Neuron (in vitro differentiated cells): ENCODE data around the gene DMBX1.

Experiments used
- H2AFZ ChIP-seq: one replicate; pipeline ENCODE4 v1.6.1; 2013; ENCODE audit warnings: low read depth, mild to moderate bottlenecking, inconsistent platforms, low read length, moderate library complexity
- H3K27me3 ChIP-seq: one replicate; pipeline ENCODE4 v1.6.1; 2013; ENCODE audit warnings: low read length; ENCODE audit not compliant: insufficient read depth
- H3K36me3 ChIP-seq: one replicate; pipeline ENCODE4 v1.6.1; 2013; ENCODE audit warnings: low read length; ENCODE audit not compliant: insufficient read depth
- H3K4me1 ChIP-seq: one replicate; pipeline ENCODE4 v1.6.1; 2013; ENCODE audit warnings: low read length; ENCODE audit not compliant: insufficient read depth
- H3K4me3 ChIP-seq: 2 replicates; pipeline ENCODE4 v1.5.1; 2013; ENCODE audit warnings: mild to moderate bottlenecking, low read length, moderate library complexity
- H3K9me3 ChIP-seq: one replicate; pipeline ENCODE4 v1.6.1; 2013; ENCODE audit warnings: low read length

DMBX1 gene

DNA sequence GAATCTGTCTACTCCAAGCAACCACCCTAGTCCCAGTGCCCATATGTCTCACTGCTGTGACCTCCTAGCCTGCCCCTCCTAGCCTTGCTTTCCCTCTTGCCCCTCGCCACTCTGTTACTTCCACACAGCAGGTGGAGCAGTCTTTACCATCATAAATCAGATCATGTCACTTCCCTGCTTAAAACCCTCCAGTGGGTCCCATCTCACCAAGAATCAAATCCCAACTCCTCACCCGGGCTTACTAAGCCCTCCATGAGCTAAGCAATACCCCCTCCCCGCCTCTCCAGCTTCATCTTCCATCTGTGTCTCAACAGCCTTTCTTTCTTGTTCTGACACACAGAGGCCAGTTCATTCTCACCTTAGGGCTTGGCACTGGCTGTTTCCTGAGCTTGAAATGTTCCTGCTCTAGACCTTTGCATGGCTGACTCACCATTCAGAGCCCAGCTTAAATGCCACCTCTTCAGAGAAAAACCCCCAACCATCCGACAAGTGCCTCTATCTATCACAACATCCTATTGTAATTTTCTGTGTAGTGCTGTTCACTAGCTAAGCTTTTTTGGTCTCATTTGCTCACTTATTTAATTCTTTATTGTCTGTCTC, 39.5 kb downstream of the DMBX1 start:
- Histone ChIP-seq H3K27me3 (peaks cover 84% of the 10 kb centered on the region), H2AFZ (no peak overlapping the region), H3K9me3 (no peaks in the 10 kb centered on the region), H3K4me3 (no peak overlapping the region), H3K36me3 (no peaks in the 10 kb centered on the region), H3K4me1 (no peaks in the 10 kb centered on the region)

DNA sequence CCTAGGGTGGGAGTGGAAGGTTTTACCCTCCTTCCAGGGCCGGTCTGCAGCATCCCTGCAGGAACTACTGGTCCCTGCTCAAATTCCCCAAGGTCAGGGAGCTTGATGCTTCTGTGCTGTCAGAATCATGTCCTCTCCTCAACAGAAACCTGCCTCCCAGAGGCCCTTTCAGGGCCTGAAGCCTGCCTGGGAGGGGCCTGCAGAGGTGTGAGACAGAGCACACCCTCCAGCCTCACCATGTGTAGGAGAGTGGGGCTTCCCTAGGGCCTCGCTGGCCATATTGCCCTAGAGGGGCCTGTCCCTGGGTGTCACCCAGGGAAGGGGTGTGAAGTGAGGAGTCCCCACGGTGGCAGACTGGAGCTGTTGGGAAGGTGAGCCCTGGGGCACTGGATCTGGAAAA, 40.7 kb downstream of the DMBX1 start:
- Histone ChIP-seq H3K9me3 (no peaks in the 10 kb centered on the region), H3K4me1 (no peaks in the 10 kb centered on the region), H3K4me3 (no peak overlapping the region), H2AFZ (no peak overlapping the region), H3K36me3 (no peaks in the 10 kb centered on the region), H3K27me3 (peaks cover 83% of the 10 kb centered on the region)

DNA sequence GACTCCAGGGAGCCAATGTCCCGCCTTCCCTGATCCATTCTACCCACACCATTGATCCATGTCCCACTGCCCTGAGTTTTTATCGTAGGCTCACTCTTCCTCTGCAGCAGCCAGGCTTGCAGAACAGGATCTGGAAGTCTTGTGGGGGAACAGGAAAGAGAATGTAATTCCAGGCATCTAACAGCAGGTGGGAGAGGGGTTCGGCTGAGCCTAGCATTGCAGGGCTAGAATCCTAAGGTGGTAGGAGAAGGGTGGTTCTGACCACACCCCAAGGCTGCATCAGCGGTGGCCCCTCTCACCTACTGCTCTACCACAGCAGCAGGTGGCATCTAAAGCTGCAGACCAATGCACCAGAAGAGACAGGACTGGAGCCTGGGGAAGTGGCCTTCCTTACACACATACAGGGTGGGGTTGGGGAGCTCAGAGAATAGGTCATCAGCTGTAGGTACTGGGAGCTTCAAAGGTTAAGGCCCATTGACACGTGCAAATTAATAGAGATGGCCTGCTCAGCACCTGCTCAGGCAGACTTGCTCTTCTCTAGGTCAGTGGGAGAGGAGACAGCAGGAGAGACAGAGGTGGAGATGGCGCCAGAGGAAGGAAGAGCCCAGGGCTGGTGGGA, 41.3 kb downstream of the DMBX1 start:
- Histone ChIP-seq H3K4me3 (no peak overlapping the region), H3K9me3 (no peaks in the 10 kb centered on the region), H3K27me3 (peaks cover 78% of the 10 kb centered on the region), H3K4me1 (no peaks in the 10 kb centered on the region), H2AFZ (no peak overlapping the region), H3K36me3 (no peaks in the 10 kb centered on the region)

DNA sequence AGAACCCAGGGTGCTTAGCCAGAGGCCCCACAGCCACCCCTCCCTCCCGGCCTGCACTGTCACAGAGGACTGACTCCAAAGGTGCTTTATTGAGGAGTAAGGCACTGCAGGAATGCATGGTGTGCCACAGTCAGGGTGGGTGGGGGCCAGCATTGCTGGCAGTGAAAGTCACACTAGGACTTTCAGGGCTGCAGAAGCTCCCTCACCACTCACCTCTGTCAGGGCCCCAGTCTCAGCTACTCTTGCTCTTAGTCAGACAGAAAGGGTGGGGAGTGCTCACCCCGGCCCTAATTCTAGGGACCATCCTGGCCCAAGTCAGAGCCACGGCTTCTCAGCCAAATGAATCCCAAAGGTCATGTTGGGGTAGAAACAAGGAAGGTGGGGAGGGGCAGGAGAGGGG, 42.5 kb downstream of the DMBX1 start:
- peaks cover 69% of the 10 kb centered on the region for H3K27me3 ChIP-seq
- no peaks in the 10 kb centered on the region for H3K9me3 ChIP-seq
- H3K4me1 ChIP-seq = no peaks in the 10 kb centered on the region
- no peak overlapping the region for H3K4me3 ChIP-seq
- H3K36me3 ChIP-seq = no peaks in the 10 kb centered on the region
- no peak overlapping the region for H2AFZ ChIP-seq

DNA sequence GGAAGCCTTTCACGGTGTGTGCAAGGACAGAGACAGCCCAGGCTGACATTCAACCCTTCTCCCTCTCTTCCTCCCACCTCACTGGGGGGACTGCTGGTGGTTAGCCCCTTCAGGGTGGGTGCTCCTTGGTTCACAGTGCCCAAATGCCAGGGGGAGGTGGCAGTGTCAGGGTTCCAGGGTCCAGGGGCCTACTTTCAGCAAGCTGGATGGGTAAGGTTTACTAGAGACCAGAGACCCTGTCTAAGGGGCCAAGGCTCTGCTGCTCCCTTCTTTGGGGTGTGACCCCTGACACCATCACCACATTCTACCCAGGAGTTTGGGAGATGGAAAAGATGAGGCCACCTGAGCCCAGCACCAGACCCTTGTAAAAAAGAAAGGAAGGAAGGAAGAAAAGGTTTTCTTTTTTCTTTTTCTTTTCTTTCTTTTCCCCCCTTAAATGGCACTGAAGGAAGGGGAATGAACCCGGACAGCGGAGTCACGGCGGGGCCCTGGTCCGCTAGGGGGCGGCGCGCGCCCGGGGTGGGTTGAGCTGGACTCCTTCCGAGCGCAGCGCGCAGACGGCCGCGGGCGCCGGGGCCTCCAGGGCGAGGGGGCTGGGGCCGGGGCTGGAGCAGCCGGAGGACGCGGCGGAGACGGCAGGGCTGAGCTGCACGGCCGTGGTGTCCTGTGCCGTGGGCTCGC, 43.0 kb downstream of the DMBX1 start:
- Histone ChIP-seq H2AFZ (no peak overlapping the region), H3K9me3 (no peaks in the 10 kb centered on the region), H3K36me3 (no peaks in the 10 kb centered on the region), H3K4me3 (peak overlapping the region; percentile 26), H3K27me3 (peaks cover 64% of the 10 kb centered on the region), H3K4me1 (no peaks in the 10 kb centered on the region)

DNA sequence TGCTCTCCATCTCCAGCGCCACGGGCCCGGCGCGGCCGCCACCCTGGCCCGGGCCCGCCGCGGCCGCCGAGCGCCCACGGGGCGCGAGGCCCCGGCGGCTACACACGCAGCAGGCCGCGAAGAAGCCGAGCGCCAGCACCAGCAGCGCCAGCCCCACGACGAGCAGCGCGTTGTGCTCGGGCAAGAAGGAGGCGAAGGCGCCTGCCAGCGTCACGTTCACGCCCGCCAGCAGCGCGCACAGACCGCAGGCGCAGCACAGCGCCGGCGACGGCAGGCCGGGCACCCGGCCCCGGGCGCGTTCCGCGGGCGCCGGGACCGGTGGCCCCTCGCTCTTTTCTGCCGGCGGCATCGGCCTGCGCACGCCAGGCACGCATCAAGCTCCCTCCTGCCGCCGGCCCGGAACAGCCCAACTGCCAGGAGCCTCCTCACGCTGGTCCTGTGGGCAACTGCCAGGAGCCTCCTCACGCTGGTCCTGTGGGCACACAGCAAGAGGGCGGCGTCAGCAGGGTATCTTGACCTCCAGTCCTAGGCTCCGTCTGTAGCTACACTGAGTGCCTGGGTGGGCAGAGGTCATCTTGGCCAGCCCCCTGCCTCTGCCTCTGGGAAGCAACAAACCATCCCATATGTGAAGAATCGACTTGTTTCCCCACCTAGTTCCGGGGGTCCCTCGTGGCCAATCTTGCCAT, 43.7 kb downstream of the DMBX1 start:
- Histone ChIP-seq H3K4me3 (peak overlapping the region; percentile 26), H3K4me1 (no peaks in the 10 kb centered on the region), H3K36me3 (no peaks in the 10 kb centered on the region), H2AFZ (peak overlapping the region; percentile 26), H3K9me3 (no peaks in the 10 kb centered on the region), H3K27me3 (peaks cover 59% of the 10 kb centered on the region)

DNA sequence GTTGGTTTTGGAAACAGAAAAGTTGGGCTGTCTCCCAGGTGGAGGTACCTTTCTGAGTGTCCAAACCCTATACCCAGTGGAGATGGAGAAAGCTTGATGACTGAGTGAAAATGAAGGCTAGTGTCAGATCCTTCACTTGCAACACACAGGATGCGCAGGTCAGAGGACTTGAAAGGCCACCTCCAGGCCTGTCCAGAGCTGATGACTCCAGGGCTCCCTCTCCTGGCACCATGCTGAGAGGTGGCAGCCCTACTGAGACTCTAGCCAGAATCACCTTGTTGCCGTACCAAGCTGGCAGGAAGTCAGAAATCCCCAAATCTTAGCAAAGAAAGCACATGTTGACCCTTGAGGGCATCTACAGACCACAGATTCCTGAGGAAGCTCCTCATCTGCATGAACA, 45.4 kb downstream of the DMBX1 start:
- H3K36me3 ChIP-seq = no peaks in the 10 kb centered on the region
- no peaks in the 10 kb centered on the region for H3K9me3 ChIP-seq
- no peak overlapping the region for H2AFZ ChIP-seq
- peaks cover 53% of the 10 kb centered on the region for H3K27me3 ChIP-seq
- no peak overlapping the region for H3K4me3 ChIP-seq
- no peaks in the 10 kb centered on the region for H3K4me1 ChIP-seq

DNA sequence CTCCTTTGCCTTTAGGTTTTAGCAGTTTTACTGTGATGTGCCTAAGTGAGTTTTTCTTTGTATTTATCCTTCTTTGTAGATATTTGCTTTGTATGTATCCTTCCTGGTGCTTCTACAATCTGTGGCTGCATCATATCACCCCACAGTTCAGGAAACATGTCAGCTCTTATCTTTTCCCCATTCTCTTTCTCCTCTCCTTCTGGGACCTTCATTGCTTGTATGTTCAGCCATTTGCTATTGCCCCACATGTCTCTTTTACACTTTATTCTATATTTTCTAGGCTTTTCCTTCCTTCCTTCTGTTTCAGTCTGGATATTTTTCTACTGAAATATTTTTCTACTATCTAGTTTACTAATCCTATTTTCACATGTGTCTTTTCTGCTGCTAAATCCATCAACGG, 46.9 kb downstream of the DMBX1 start:
- Histone ChIP-seq H3K4me3 (no peak overlapping the region), H3K4me1 (no peaks in the 10 kb centered on the region), H3K27me3 (peaks cover 53% of the 10 kb centered on the region), H3K36me3 (no peaks in the 10 kb centered on the region), H2AFZ (no peak overlapping the region), H3K9me3 (no peaks in the 10 kb centered on the region)

DNA sequence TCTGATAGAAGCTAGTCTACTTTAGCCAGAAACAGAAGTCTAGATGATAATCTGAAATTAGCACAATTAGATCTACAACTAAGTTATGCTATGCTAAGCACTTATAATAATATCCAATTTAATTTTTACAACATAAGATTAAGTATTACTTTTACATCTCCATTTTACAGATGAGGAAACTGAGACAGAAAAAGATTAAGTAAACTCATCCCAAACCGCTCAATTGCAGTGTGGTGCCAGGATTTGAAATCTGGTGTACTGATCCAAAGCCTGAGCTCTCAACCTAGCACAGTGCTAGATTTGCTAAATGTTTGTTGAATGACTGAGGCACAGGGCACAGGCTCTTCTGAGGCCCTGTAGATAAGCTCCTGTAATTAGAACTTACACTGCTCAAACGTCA, 48.0 kb downstream of the DMBX1 start:
- Histone ChIP-seq H3K9me3 (no peaks in the 10 kb centered on the region), H3K4me1 (no peaks in the 10 kb centered on the region), H3K27me3 (peaks cover 52% of the 10 kb centered on the region), H2AFZ (no peak overlapping the region), H3K36me3 (no peaks in the 10 kb centered on the region), H3K4me3 (no peak overlapping the region)

DNA sequence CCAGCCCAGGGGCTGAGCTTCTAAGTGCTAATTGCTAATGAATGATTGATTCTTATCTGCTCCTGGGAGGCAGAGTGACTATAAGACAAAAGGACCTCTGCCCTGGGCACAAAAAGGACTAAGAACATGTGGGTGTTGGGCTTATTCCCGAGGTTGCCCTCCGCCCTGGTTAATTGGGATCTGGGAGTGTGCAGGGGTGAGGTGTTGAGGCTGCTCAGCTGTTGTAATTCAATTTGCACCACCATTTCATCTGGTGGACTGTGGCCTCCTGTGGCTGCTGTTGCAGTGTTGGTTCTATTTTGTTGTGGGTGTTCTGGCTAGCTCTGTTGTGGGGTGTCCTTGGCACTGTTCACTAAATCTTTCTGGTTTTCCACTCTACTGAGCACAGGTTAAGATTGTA, 48.5 kb downstream of the DMBX1 start:
- Histone ChIP-seq H3K4me1 (no peaks in the 10 kb centered on the region), H2AFZ (no peak overlapping the region), H3K9me3 (no peaks in the 10 kb centered on the region), H3K4me3 (no peak overlapping the region), H3K36me3 (no peaks in the 10 kb centered on the region), H3K27me3 (peaks cover 57% of the 10 kb centered on the region)
